Endothelial cell of umbilical vein (primary cell): ENCODE data around the gene PRPF40B.

Source experiments
- CTCF ChIP-seq, 2 donors: IDR thresholded peaks; 1 replicate in 1 of 2; 2 replicates in 1 of 2; pipeline ENCODE4 v1.5.1; 2011; ENCODE audit warnings: low read length in 2 of 2, mild to moderate bottlenecking in 2 of 2, moderate library complexity in 2 of 2, control low read depth in 1 of 2, inconsistent platforms in 1 of 2, low read depth in 1 of 2; ENCODE audit not compliant: insufficient read depth in 1 of 2; ENCODE audit errors: extremely low read depth in 1 of 2
- EZH2 ChIP-seq: IDR thresholded peaks from 2 replicates; pipeline ENCODE4 v1.6.1; 2012; ENCODE audit warnings: borderline replicate concordance, low read depth, mild to moderate bottlenecking, moderate library complexity, low read length, inconsistent platforms; ENCODE audit not compliant: severe bottlenecking
- JUN ChIP-seq: IDR thresholded peaks from 2 replicates; pipeline ENCODE4 v1.6.1; 2011; ENCODE audit warnings: borderline replicate concordance, low read depth; ENCODE audit not compliant: insufficient read length, insufficient read depth
- MAX ChIP-seq: IDR thresholded peaks from 2 replicates; pipeline ENCODE4 v1.6.1; 2011; ENCODE audit not compliant: insufficient read depth, insufficient read length
- POLR2A ChIP-seq: IDR thresholded peaks from 2 replicates; pipeline ENCODE4 v1.6.1; 2012; ENCODE audit warnings: low read depth, mild to moderate bottlenecking, control low read depth, low read length
- POLR2AphosphoS5 ChIP-seq: IDR thresholded peaks from 2 replicates; pipeline ENCODE4 v1.6.1; 2012; ENCODE audit warnings: low read depth, mild to moderate bottlenecking, control low read depth, low read length, moderate library complexity; ENCODE audit not compliant: insufficient read depth

- TF ChIP-seq CTCF (IDR thresholded peaks at IDR 0.05; ENCODE audit: extremely low read depth in 1 of 2, insufficient read depth in 1 of 2, low read depth in 1 of 2, low read length in 2 of 2) (no peak), POLR2A (no peak), POLR2AphosphoS5 (no peak), JUN (no peak), EZH2 (no peak), MAX (no peak)
These were observed 2.9 kb downstream of the PRPF40B start for GRCh38 chr12:49626169-49626835.
